ENCODE data around the gene SLC7A1.

The SLC7A1 gene

DNA sequence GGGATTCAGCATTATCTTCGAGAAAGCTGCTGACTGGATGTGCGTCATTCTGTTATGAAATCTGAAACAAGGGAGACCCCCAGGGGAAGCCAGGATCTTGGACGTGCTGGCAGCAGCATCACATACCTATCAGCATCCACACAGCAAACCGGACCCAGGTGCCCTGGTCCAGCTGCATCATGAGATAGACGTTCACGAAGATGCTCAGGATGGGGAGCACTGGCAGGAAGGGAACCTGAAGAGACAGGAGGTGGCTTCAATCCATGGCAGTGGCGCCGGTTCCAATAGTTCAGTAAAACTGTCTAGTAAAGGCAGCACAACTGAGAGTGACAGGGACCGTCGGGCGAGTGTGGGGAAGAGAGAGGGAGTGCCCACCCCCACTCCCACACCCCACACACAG is 79.5 kb downstream of the SLC7A1 start:
- TF ChIP-seq ZFX (IDR thresholded peaks at IDR 0.05) (no peak), CTCF (conservative IDR thresholded peaks at IDR 0.05) (no peak)
- no peak overlapping the region for H3K27ac ChIP-seq

DNA sequence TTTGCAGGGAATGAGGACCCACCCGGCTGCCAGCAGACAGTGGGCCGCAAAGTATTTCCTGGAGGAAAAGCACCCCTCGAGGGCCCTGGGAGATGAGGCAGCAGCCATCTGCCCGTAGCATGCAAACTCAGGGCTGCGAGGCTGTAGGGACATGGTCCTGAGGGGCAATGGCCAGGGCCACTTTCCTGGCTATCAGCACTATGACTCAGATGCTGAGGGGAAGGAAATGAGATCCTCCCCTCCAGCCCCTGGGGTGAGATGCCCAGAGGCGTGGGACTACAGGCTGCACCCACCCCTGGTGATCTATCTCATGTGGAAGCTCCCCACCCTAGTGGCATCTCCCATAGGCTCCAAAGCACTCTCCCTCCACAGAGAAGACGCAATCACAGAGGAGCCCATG is 80.1 kb downstream of the SLC7A1 start:
- H3K27ac ChIP-seq: no peak overlapping the region

DNA sequence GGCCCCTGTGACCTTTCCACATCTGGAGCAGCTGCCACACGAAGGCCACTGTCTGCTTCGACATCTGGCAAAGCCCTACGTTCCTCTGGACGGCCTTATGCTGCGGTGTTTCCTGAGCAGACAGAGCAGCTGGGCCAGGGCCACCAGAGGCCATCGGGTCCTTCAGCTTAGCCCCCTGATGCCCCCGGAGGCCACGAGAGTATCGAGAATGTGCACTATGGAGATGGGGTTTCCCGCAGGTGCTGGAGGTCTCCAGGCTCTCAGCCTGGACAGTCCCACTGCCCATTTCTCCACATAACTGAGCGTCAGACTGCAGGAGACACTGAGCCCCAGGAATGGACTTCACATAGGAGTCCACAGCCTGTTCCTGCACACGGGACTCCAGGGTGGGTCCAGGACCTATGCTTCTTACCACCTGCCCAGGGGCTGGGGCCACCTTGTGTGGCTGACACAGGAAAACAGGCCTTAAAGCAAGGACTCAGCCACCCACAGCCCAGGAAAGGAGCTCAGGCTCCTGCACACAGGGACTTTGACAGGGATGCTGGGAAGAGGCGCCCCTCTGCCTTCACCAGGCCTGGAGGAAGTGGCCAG is 80.7 kb downstream of the SLC7A1 start:
- no peak overlapping the region for H3K27ac ChIP-seq
- no peak; the same call in 1 of the 2 replicates for TF ChIP-seq ZFX (IDR thresholded peaks at IDR 0.05)
- no peak for TF ChIP-seq CTCF (conservative IDR thresholded peaks at IDR 0.05)

More for the DNA sequence above, 80.1 kb downstream of the SLC7A1 start:
- TF ChIP-seq ZFX (IDR thresholded peaks at IDR 0.05) (no peak), CTCF (conservative IDR thresholded peaks at IDR 0.05) (no peak)

DNA sequence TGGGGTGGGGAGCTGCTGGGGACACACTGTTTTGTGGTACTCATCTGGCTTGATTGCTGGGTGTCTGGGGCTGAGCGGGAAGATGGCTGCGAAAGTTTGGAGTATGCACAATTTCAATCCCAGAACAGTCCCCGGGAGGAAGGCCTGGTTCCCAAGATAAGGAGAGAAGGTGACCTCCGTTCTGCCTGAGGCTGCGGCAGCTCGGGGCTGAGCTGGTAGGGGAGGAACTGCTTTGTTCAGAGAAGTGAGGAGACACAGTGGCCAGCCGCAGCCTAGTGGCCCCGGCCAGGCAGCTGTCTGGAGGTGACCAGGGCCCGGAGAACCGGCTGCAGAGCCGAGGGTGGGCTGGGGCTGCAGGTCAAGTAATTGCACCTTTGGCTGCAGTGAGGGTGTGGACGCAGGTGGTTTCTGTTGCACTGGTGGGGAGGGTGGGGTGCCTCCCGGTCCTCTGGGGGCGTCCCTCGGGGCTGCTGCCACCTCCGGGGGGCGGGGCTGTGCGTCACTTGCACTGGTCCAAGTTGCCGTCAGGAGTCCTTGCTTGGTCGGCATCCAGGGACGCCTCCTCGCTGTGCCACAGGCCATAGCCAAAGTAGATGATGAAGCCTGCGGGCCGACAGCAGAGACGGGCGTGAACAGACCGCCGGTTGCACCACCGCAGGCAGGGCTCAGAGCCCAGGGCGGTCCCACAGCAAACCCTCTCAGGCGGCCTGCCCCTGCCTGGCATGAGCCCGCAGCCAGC is 81.3 kb downstream of the SLC7A1 start:
- TF ChIP-seq CTCF (conservative IDR thresholded peaks at IDR 0.05) (no peak), ZFX (IDR thresholded peaks at IDR 0.05) (no peak)
- H3K27ac ChIP-seq: no peak overlapping the region

GRCh38 chr13:29513002-29513980 is 82.2 kb downstream of the SLC7A1 start:
- H3K27ac ChIP-seq: no peak overlapping the region
- TF ChIP-seq CTCF (conservative IDR thresholded peaks at IDR 0.05) (no peak), ZFX (IDR thresholded peaks at IDR 0.05) (no peak)

- no peak for TF ChIP-seq ZFX (IDR thresholded peaks at IDR 0.05)
- TF ChIP-seq CTCF (conservative IDR thresholded peaks at IDR 0.05): no peak
- no peak overlapping the region for H3K27ac ChIP-seq
These were observed 83.5 kb downstream of the SLC7A1 start for GRCh38 chr13:29511980-29512379.

All from C4-2B (cell line).